DMS 273 treated with DMSO at 0.1 percent for 48 hours (cell line): ENCODE measurements around the gene FBLIM1.

Experiments used
- DNase-seq: peaks from one replicate; lab custom pipeline; 2025; lab: John Stamatoyannopoulos, UW

The FBLIM1 gene

GRCh38 chr1:15730936-15731335 is 27.7 kb upstream of the FBLIM1 start:
- DNase-seq: no peak

GRCh38 chr1:15731735-15732685 is 26.6 kb upstream of the FBLIM1 start:
- DNase-seq: no peak

- DNase-seq: no peak
Measured at GRCh38 chr1:15732686-15733081, 25.9 kb upstream of the FBLIM1 start.

- no peak for DNase-seq
Measured at GRCh38 chr1:15733218-15733725, 25.3 kb upstream of the FBLIM1 start.

- DNase-seq: no peak
Measured at GRCh38 chr1:15733726-15734226, 24.8 kb upstream of the FBLIM1 start.

- no peak for DNase-seq
Measured at GRCh38 chr1:15734296-15734695, 24.3 kb upstream of the FBLIM1 start.

GRCh38 chr1:15734901-15735300 is 23.7 kb upstream of the FBLIM1 start:
- DNase-seq: no peak

GRCh38 chr1:15735304-15736037 is 23.1 kb upstream of the FBLIM1 start:
- DNase-seq: no peak

GRCh38 chr1:15736038-15736891 is 22.3 kb upstream of the FBLIM1 start, which contains the start of gene SLC25A34:
TSS of gene SLC25A34 (plus strand) at chr1:15736258. CDS start at chr1:15736486, 228 bp downstream.
- peak; percentile 22 for DNase-seq

GRCh38 chr1:15736892-15737261 is 21.7 kb upstream of the FBLIM1 start:
- DNase-seq: no peak

- DNase-seq: no peak
Measured at GRCh38 chr1:15737324-15738319, 21.0 kb upstream of the FBLIM1 start.

- DNase-seq: no peak
Measured at GRCh38 chr1:15738416-15739113, 20.0 kb upstream of the FBLIM1 start.

- DNase-seq: no peak
Measured at GRCh38 chr1:15739259-15739658, 19.3 kb upstream of the FBLIM1 start.

- DNase-seq: no peak
Measured at GRCh38 chr1:15739745-15740144, 18.9 kb upstream of the FBLIM1 start.

- DNase-seq: peak; percentile 71
Measured at GRCh38 chr1:15740924-15741850, 17.4 kb upstream of the FBLIM1 start.

GRCh38 chr1:15742339-15742801 is 16.2 kb upstream of the FBLIM1 start, which contains the start of gene TMEM82:
TSS of gene TMEM82 (plus strand) at chr1:15742499. CDS start at chr1:15742560, 61 bp downstream.
- no peak for DNase-seq

GRCh38 chr1:15744122-15744679 is 14.4 kb upstream of the FBLIM1 start:
- no peak for DNase-seq

- no peak for DNase-seq
Measured at GRCh38 chr1:15747378-15747777, 11.2 kb upstream of the FBLIM1 start.
